Measurements from ENCODE around the gene NREP.

Gene NREP

GRCh38 chr5:111749303-111750026 is 7.5 kb downstream of the NREP start:
- Histone ChIP-seq H3K9me3 (ENCODE audit: control insufficient read depth in 2 of 2, low read length in 2 of 2) (no peaks in the 10 kb centered on the region), H3K27ac (ENCODE audit: low read depth in 2 of 2, low read length in 2 of 2) (no peak overlapping the region), H3K4me3 (ENCODE audit: low read length in 2 of 2) (no peak overlapping the region), H3K9ac (ENCODE audit: low read depth in 1 of 2, low read length in 2 of 2) (no peak overlapping the region), H3K27me3 (ENCODE audit: control insufficient read depth in 2 of 2, insufficient read depth in 2 of 2, low read length in 2 of 2) (no peaks in the 10 kb centered on the region), H3K4me1 (ENCODE audit: control insufficient read depth in 2 of 2, insufficient read depth in 2 of 2, low read length in 2 of 2) (no peaks in the 10 kb centered on the region), H3K36me3 (ENCODE audit: control insufficient read depth in 2 of 2, insufficient read depth in 2 of 2, low read length in 2 of 2) (no peaks in the 10 kb centered on the region)

- Histone ChIP-seq H3K9me3 (ENCODE audit: control insufficient read depth in 2 of 2, low read length in 2 of 2) (no peaks in the 10 kb centered on the region), H3K4me1 (ENCODE audit: control insufficient read depth in 2 of 2, insufficient read depth in 2 of 2, low read length in 2 of 2) (no peaks in the 10 kb centered on the region), H3K36me3 (ENCODE audit: control insufficient read depth in 2 of 2, insufficient read depth in 2 of 2, low read length in 2 of 2) (no peaks in the 10 kb centered on the region), H3K27ac (ENCODE audit: low read depth in 2 of 2, low read length in 2 of 2) (no peak overlapping the region), H3K27me3 (ENCODE audit: control insufficient read depth in 2 of 2, insufficient read depth in 2 of 2, low read length in 2 of 2) (no peaks in the 10 kb centered on the region), H3K9ac (ENCODE audit: low read depth in 1 of 2, low read length in 2 of 2) (no peak overlapping the region), H3K4me3 (ENCODE audit: low read length in 2 of 2) (no peak overlapping the region)
Measured at GRCh38 chr5:111748304-111748763, 8.7 kb downstream of the NREP start.

GRCh38 chr5:111747337-111747736 is 9.7 kb downstream of the NREP start:
- Histone ChIP-seq H3K9ac (ENCODE audit: low read depth in 1 of 2, low read length in 2 of 2) (no peak overlapping the region), H3K4me3 (ENCODE audit: low read length in 2 of 2) (no peak overlapping the region), H3K27ac (ENCODE audit: low read depth in 2 of 2, low read length in 2 of 2) (no peak overlapping the region), H3K4me1 (ENCODE audit: control insufficient read depth in 2 of 2, insufficient read depth in 2 of 2, low read length in 2 of 2) (peaks cover 0 to 8% of the 10 kb centered on the region in 2 donors), H3K36me3 (ENCODE audit: control insufficient read depth in 2 of 2, insufficient read depth in 2 of 2, low read length in 2 of 2) (no peaks in the 10 kb centered on the region), H3K9me3 (ENCODE audit: control insufficient read depth in 2 of 2, low read length in 2 of 2) (no peaks in the 10 kb centered on the region), H3K27me3 (ENCODE audit: control insufficient read depth in 2 of 2, insufficient read depth in 2 of 2, low read length in 2 of 2) (no peaks in the 10 kb centered on the region)

- H3K9me3 ChIP-seq (ENCODE audit: control insufficient read depth in 2 of 2, low read length in 2 of 2): no peaks in the 10 kb centered on the region
- no peak overlapping the region for H3K27ac ChIP-seq (ENCODE audit: low read depth in 2 of 2, low read length in 2 of 2)
- H3K4me1 ChIP-seq (ENCODE audit: control insufficient read depth in 2 of 2, insufficient read depth in 2 of 2, low read length in 2 of 2): peaks cover 2 to 12% of the 10 kb centered on the region in 2 donors
- H3K9ac ChIP-seq (ENCODE audit: low read depth in 1 of 2, low read length in 2 of 2): no peak overlapping the region
- no peaks in the 10 kb centered on the region for H3K36me3 ChIP-seq (ENCODE audit: control insufficient read depth in 2 of 2, insufficient read depth in 2 of 2, low read length in 2 of 2)
- H3K4me3 ChIP-seq (ENCODE audit: low read length in 2 of 2): no peak overlapping the region
- no peaks in the 10 kb centered on the region for H3K27me3 ChIP-seq (ENCODE audit: control insufficient read depth in 2 of 2, insufficient read depth in 2 of 2, low read length in 2 of 2)
Measured at GRCh38 chr5:111746791-111747190, 10.2 kb downstream of the NREP start.

GRCh38 chr5:111745075-111745739 is 11.8 kb downstream of the NREP start:
- Histone ChIP-seq H3K27ac (ENCODE audit: low read depth in 2 of 2, low read length in 2 of 2) (no peak overlapping the region), H3K9me3 (ENCODE audit: control insufficient read depth in 2 of 2, low read length in 2 of 2) (no peaks in the 10 kb centered on the region), H3K4me1 (ENCODE audit: control insufficient read depth in 2 of 2, insufficient read depth in 2 of 2, low read length in 2 of 2) (peaks cover 11 to 21% of the 10 kb centered on the region in 2 donors)

GRCh38 chr5:111744455-111744854 is 12.5 kb downstream of the NREP start:
- H3K4me3 ChIP-seq (ENCODE audit: low read length in 2 of 2): no peak overlapping the region
- no peak overlapping the region for H3K9ac ChIP-seq (ENCODE audit: low read depth in 1 of 2, low read length in 2 of 2)
- H3K27me3 ChIP-seq (ENCODE audit: control insufficient read depth in 2 of 2, insufficient read depth in 2 of 2, low read length in 2 of 2): no peaks in the 10 kb centered on the region
- no peak overlapping the region for H3K27ac ChIP-seq (ENCODE audit: low read depth in 2 of 2, low read length in 2 of 2)
- no peaks in the 10 kb centered on the region for H3K36me3 ChIP-seq (ENCODE audit: control insufficient read depth in 2 of 2, insufficient read depth in 2 of 2, low read length in 2 of 2)
- no peaks in the 10 kb centered on the region for H3K9me3 ChIP-seq (ENCODE audit: control insufficient read depth in 2 of 2, low read length in 2 of 2)
- H3K4me1 ChIP-seq (ENCODE audit: control insufficient read depth in 2 of 2, insufficient read depth in 2 of 2, low read length in 2 of 2): peaks cover 11 to 21% of the 10 kb centered on the region in 2 donors

More at GRCh38 chr5:111745075-111745739, 11.8 kb downstream of the NREP start:
- Histone ChIP-seq H3K9ac (ENCODE audit: low read depth in 1 of 2, low read length in 2 of 2) (no peak overlapping the region), H3K36me3 (ENCODE audit: control insufficient read depth in 2 of 2, insufficient read depth in 2 of 2, low read length in 2 of 2) (no peaks in the 10 kb centered on the region), H3K27me3 (ENCODE audit: control insufficient read depth in 2 of 2, insufficient read depth in 2 of 2, low read length in 2 of 2) (no peaks in the 10 kb centered on the region), H3K4me3 (ENCODE audit: low read length in 2 of 2) (no peak overlapping the region)

- no peak overlapping the region for H3K4me3 ChIP-seq (ENCODE audit: low read length in 2 of 2)
- H3K4me1 ChIP-seq (ENCODE audit: control insufficient read depth in 2 of 2, insufficient read depth in 2 of 2, low read length in 2 of 2): peaks cover 11 to 21% of the 10 kb centered on the region in 2 donors
- no peak overlapping the region for H3K9ac ChIP-seq (ENCODE audit: low read depth in 1 of 2, low read length in 2 of 2)
- no peaks in the 10 kb centered on the region for H3K36me3 ChIP-seq (ENCODE audit: control insufficient read depth in 2 of 2, insufficient read depth in 2 of 2, low read length in 2 of 2)
- no peaks in the 10 kb centered on the region for H3K27me3 ChIP-seq (ENCODE audit: control insufficient read depth in 2 of 2, insufficient read depth in 2 of 2, low read length in 2 of 2)
- no peaks in the 10 kb centered on the region for H3K9me3 ChIP-seq (ENCODE audit: control insufficient read depth in 2 of 2, low read length in 2 of 2)
- H3K27ac ChIP-seq (ENCODE audit: low read depth in 2 of 2, low read length in 2 of 2): no peak overlapping the region
Measured at GRCh38 chr5:111743988-111744387, 13.0 kb downstream of the NREP start.

GRCh38 chr5:111743512-111743911 is 13.5 kb downstream of the NREP start:
- Histone ChIP-seq H3K27ac (ENCODE audit: low read depth in 2 of 2, low read length in 2 of 2) (no peak overlapping the region), H3K4me1 (ENCODE audit: control insufficient read depth in 2 of 2, insufficient read depth in 2 of 2, low read length in 2 of 2) (peaks cover 11 to 21% of the 10 kb centered on the region in 2 donors), H3K36me3 (ENCODE audit: control insufficient read depth in 2 of 2, insufficient read depth in 2 of 2, low read length in 2 of 2) (no peaks in the 10 kb centered on the region), H3K27me3 (ENCODE audit: control insufficient read depth in 2 of 2, insufficient read depth in 2 of 2, low read length in 2 of 2) (no peaks in the 10 kb centered on the region), H3K4me3 (ENCODE audit: low read length in 2 of 2) (no peak overlapping the region), H3K9ac (ENCODE audit: low read depth in 1 of 2, low read length in 2 of 2) (no peak overlapping the region), H3K9me3 (ENCODE audit: control insufficient read depth in 2 of 2, low read length in 2 of 2) (no peaks in the 10 kb centered on the region)

- Histone ChIP-seq H3K36me3 (ENCODE audit: control insufficient read depth in 2 of 2, insufficient read depth in 2 of 2, low read length in 2 of 2) (no peaks in the 10 kb centered on the region), H3K9me3 (ENCODE audit: control insufficient read depth in 2 of 2, low read length in 2 of 2) (no peaks in the 10 kb centered on the region), H3K4me3 (ENCODE audit: low read length in 2 of 2) (peak overlapping the region; percentile 4 to 23), H3K9ac (ENCODE audit: low read depth in 1 of 2, low read length in 2 of 2) (no peak overlapping the region), H3K27me3 (ENCODE audit: control insufficient read depth in 2 of 2, insufficient read depth in 2 of 2, low read length in 2 of 2) (no peaks in the 10 kb centered on the region), H3K4me1 (ENCODE audit: control insufficient read depth in 2 of 2, insufficient read depth in 2 of 2, low read length in 2 of 2) (peaks cover 11 to 21% of the 10 kb centered on the region in 2 donors), H3K27ac (ENCODE audit: low read depth in 2 of 2, low read length in 2 of 2) (peak overlapping the region in 1 of 2 donors; percentile 34)
Measured at GRCh38 chr5:111742177-111742994, 14.6 kb downstream of the NREP start.

GRCh38 chr5:111741278-111741677 is 15.7 kb downstream of the NREP start:
- no peaks in the 10 kb centered on the region for H3K9me3 ChIP-seq (ENCODE audit: control insufficient read depth in 2 of 2, low read length in 2 of 2)
- H3K36me3 ChIP-seq (ENCODE audit: control insufficient read depth in 2 of 2, insufficient read depth in 2 of 2, low read length in 2 of 2): no peaks in the 10 kb centered on the region
- H3K27ac ChIP-seq (ENCODE audit: low read depth in 2 of 2, low read length in 2 of 2): no peak overlapping the region
- H3K4me1 ChIP-seq (ENCODE audit: control insufficient read depth in 2 of 2, insufficient read depth in 2 of 2, low read length in 2 of 2): peaks cover 11 to 21% of the 10 kb centered on the region in 2 donors
- H3K9ac ChIP-seq (ENCODE audit: low read depth in 1 of 2, low read length in 2 of 2): no peak overlapping the region
- no peaks in the 10 kb centered on the region for H3K27me3 ChIP-seq (ENCODE audit: control insufficient read depth in 2 of 2, insufficient read depth in 2 of 2, low read length in 2 of 2)
- H3K4me3 ChIP-seq (ENCODE audit: low read length in 2 of 2): no peak overlapping the region
